ENCODE measurements around the gene FOXO3.
"Not testable (repeated sequence)": the region's sequence is repeated elsewhere in the genome, so short reads cannot be mapped to it uniquely, and the experiment has no call there.

The FOXO3 gene

DNA sequence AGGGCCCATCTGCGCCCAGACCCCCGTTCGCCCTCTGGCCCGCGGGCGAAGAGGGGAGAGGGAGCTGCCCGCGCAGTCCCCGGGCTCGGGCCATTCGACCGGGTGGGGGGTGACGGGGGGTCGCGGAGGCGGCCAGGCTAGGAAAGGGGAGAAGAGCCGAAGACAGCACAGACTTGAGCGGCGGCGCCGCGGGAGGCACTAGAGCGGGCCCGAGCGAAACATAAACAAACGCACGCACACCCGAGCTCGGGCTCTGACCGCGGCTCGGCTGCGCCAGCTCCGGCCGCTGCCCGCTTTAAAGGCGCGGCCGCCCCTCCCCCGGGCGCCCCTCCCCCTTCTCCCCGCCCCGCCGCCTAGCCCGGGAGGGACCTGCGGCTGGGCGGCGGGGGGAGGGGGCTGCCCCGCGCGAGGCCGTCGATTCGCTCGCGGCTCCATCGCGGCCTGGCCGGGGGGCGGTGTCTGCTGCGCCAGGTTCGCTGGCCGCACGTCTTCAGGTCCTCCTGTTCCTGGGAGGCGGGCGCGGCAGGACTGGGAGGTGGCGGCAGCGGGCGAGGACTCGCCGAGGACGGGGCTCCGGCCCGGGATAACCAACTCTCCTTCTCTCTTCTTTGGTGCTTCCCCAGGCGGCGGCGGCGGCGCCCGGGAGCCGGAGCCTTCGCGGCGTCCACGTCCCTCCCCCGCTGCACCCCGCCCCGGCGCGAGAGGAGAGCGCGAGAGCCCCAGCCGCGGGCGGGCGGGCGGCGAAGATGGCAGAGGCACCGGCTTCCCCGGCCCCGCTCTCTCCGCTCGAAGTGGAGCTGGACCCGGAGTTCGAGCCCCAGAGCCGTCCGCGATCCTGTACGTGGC lies at the start of gene FOXO3:
TSS of gene FOXO3 (plus strand) at position 455 of the 846 bp plus-strand sequence. CDS start at position 747, 292 bp downstream.
- DNase-seq, result peak; percentile 66

DNA sequence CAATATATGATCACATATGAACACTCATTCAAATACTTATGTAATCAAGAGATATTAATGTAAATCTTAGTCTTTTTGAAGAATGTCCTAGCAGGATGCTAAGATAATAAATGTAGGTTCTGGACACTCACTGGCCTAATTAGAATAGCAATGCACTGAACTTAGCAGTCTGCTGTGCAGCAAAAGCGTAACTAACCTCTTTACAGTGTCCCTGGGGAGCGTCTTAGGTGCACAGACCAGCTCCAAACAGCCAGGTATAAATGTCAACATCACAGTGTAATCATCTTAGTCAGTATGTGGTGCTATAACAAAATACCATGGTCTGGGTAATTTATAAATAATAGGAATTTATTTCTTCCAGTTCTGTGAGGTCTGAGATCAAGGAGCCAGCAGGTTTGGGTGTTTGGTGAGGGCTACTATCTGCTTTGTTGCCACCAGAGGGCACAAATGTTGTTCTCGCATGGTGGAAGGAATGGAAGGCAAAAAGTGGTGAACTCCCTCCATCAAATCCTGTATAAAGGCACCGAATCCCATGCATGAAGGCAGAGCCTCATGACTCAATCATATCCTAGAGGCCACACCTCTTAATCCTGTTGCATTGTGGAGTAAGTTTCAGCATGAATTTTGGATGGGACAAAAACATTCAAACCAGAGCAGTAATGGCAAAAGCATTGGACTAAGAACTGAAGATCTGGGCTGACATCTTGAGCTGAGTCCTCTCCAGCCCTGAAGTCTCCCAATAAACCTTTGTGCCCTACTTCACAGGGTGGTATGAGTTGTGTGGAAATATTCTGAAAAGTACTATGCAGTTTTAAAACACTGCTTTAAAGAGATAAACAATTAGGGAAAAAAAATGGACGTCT lies 41.8 kb upstream of the FOXO3 start:
- no peak for DNase-seq

- no peak for DNase-seq
These were observed 39.1 kb upstream of the FOXO3 start for GRCh38 chr6:108521616-108522107.

- DNase-seq, result no peak
These were observed 37.0 kb upstream of the FOXO3 start for GRCh38 chr6:108523697-108524096.

GRCh38 chr6:108524528-108525248 lies 36.0 kb upstream of the FOXO3 start:
- DNase-seq, result no peak

GRCh38 chr6:108526739-108527174 lies 34.0 kb upstream of the FOXO3 start:
- no peak for DNase-seq

GRCh38 chr6:108528878-108529277 lies 31.8 kb upstream of the FOXO3 start:
- DNase-seq, result no peak

DNA sequence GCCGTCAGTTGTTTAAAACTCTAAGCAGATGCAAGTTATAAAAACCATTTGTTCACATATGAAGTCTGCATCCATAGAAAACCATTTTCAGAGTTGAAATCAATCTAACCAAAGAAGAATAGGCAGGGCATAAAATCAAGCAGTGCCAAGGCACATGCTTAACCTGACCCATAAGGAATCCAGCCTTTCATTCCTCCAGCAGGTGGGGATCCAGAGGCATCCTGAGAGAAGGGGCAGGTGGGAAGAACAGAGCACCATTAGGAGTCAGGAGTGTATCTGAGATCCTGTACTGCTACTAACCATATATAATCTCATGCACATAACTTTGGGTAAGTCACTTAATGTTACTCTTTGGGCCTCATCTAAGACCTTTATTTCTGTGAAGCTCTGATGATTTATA lies 29.4 kb upstream of the FOXO3 start:
- no peak for DNase-seq

DNA sequence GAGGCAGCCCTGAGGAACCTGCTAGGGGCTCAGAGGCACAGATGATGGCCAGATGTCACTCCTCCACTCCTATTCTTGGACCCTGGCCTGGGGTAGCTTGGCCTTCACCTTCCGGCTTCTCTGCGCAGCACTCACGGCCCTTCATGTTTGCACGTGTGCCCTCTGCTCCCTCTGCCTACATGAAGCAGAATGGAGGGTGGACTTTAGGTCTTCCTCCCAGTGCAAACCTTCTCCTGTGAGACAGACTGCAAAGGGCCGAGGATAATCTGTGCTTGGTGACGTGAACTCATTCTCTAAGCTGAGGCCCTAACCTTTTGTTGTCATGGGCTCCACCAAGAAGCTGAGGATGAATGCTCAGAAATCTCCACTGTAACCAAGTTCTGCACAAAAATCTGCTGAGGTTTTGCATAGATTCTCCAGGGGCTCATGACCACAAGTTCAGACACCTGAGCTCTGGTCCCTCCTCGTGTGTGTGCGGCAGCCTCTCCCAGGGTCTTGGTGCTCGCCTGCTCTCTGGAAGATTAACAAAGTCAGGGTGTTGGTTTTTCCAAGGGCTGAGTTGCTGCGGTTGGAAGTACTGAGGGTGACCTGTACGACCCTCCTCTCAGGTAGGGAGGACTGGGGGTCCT lies 25.5 kb upstream of the FOXO3 start:
- DNase-seq, result no peak

GRCh38 chr6:108535920-108536535 lies 24.7 kb upstream of the FOXO3 start:
- DNase-seq, result not testable (repeated sequence)

GRCh38 chr6:108541843-108542759 lies 18.6 kb upstream of the FOXO3 start:
- DNase-seq, result peak; percentile 66

- DNase-seq, result no peak
These were observed 17.4 kb upstream of the FOXO3 start for GRCh38 chr6:108543175-108543940.

- no peak for DNase-seq
These were observed 16.1 kb upstream of the FOXO3 start for GRCh38 chr6:108544606-108545005.

- DNase-seq, result no peak
These were observed 14.4 kb upstream of the FOXO3 start for GRCh38 chr6:108546079-108547049.

DNA sequence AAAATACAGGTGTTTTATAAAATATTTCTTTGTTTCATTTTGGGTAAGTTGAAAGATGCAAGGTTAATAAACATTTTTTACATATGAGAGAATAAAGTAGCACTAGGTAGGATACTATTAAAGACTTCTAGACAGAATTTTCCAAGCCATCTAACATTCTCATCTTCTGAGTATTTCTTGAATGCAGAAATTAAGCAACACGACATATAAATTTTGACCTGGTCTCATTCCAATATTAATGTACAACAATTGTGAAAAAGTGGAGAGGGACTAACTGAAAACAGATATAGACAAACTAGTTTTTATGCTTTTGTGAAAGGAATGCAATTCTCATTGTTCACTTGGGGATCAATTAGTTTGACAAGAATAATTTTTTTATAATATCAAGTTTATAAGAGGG lies 11.5 kb upstream of the FOXO3 start:
- no peak for DNase-seq

- no peak for DNase-seq
These were observed 11.0 kb upstream of the FOXO3 start for GRCh38 chr6:108549741-108550140.

DNA sequence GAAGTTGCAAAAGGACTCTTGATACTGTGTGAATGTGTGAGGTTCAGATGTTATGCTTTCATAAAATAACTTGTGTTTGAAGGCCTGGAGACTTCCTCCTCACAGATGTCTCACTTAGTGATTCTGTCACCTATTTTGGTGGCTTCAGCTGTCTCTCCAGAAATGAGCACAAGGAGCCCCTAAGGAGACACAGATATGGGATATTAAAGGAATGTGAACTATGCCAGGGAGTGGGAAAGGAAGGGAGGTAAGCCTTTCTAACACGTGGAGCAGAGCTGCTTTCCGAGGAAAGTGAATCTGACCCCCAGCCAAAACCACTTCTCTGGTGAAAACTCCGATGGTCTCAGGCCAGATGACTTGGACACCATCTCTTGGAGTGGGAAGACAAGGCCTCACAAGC lies 10.5 kb upstream of the FOXO3 start:
- DNase-seq, result no peak

- no peak for DNase-seq
These were observed 5.2 kb upstream of the FOXO3 start for GRCh38 chr6:108555399-108556052.
